ENCODE measurements around the gene NHEJ1. TPM values are rescaled to one million over a fixed set of nuclear protein-coding genes. Genes with fewer than 3 reads are reported as not detected.

Gene NHEJ1
- total and polyA plus RNA-seq, 2 of the 13 experiments (the other 11 are each of a cell fraction or from before 2014, with no cell fraction given) = 30.0 to 30.7 TPM

DNA sequence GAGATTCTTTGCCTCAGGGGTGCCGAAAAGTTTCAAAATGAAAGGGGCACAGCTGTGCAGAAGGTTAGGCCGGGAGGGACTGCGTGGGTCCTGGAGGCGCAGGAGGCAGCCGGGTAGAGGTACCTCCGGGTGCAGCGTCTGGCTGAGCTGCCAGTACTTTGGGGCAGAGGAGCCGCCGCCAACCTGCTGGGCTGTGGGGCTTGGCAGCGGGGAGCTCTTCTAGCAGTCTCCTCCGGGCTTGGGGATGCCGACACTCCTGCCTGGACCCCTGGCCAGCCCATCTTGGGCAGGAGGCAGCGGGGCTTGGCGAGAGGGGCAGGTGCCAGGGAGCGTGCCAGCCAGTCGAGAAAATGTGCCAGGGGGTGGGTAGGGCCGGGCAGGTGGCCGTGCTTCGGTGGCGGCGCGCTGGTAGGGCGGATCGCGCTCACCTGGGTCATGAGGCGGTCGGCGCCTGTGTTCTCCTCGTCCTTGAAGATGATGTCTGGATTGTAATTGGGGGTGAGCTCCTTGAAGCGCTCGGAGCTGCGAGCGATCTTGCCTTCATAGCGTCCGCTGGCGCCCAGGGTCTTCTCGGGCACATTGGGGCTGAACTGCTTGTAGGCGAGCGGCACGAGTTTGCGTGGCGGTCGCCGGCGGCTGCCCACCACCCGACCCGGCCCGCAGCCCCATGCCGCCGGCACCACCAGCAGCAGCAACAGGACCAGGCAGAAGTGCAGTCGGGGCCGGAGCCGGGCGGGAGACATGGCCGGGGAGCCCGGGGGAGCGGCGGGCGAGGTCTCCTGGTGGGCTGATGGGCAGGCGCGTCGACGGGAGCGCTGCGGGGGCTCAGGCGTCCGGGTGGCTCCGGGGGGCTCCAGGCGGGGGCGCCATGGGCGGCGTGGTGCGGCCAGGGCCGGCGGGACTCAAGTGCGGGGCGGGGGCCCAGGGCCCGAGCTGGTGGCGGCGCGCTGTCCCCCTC, 100.6 kb downstream of the NHEJ1 start (continued):
- 0 out of 2 replicates have a peak, but pooled peaks have one; percentile 1 for TF ChIP-seq ZFP91 (CRISPR knock-in tag; IDR thresholded peaks at IDR 0.05; ENCODE audit: borderline replicate concordance)
- TF ChIP-seq AGO2 (optimal IDR thresholded peaks at IDR 0.05; ENCODE audit: low read depth, low read length) = peak; percentile 50
- no peak for TF ChIP-seq ZNF263 (CRISPR knock-in tag; IDR thresholded peaks at IDR 0.05)
- 0 out of 2 replicates have a peak, but pooled peaks have one; percentile 32 for TF ChIP-seq ZXDC (CRISPR knock-in tag; IDR thresholded peaks at IDR 0.05)

DNA sequence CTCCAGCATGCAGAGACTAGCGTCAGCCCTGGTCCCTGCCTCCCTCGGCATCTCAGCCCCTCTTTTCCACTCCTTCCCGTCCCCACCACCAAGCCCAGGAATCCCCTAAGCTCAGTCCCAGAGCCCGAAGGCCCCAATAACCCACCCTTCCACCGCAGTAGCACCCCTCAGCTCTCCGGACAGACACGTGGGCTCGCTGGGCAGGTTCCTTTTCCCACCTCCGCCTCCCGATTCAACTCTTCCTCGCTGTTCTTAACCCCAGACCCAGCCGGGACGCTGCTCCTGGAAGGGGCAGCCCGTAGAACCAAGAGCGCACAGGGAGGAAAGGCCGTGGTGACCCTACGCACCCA, 101.3 kb downstream of the NHEJ1 start:
- Histone ChIP-seq H3K79me2 (ENCODE audit: insufficient read depth, low read length) (no peaks in the 10 kb centered on the region), H3K4me3 (replicated peaks in 1 of 3; ENCODE audit: insufficient read depth in 1 of 3, low read depth in 2 of 3, low read length in 3 of 3) (peak overlapping the region; percentile 30 to 70 (median 50)), H3K9me3 (ENCODE audit: low read length) (no peaks in the 10 kb centered on the region), H3K4me1 (ENCODE audit: insufficient read depth, low read length) (peaks cover 23% of the 10 kb centered on the region), H2AFZ (ENCODE audit: low read length) (no peak overlapping the region), H3K27ac (ENCODE audit: extremely low read length, insufficient read depth, low read length) (no peak overlapping the region), H4K20me1 (ENCODE audit: insufficient read depth, low read length) (peaks cover 10% of the 10 kb centered on the region; the same call in 1 of the 2 replicates), H3K27me3 (ENCODE audit: control insufficient read depth in 1 of 2, insufficient read depth in 2 of 2, low read length in 2 of 2) (peaks cover 14 to 54% of the 10 kb centered on the region in 2 experiments; a peak in 4 of 5 replicates), H3K36me3 (replicated peaks in 1 of 2; ENCODE audit: control insufficient read depth in 1 of 2, insufficient read depth in 2 of 2, low read length in 2 of 2) (no peaks in the 10 kb centered on the region), H3K4me2 (ENCODE audit: low read depth, low read length) (peak overlapping the region; percentile 93), H3K9ac (ENCODE audit: insufficient read depth, low read depth, low read length) (no peak overlapping the region)
- BruUV-seq (replicated peaks) = no TSS peak
- POLR2A ChIA-PET = interaction anchor here (0.8 to 4.5 kb wide), 11 partner anchors 11 to 236 kb away, joined by 3 to 38 read pairs (median 5); partner anchors contain the start of gene ZFAND2B
- CTCF ChIA-PET (ENCODE audit: low intra/inter-chr PET ratio, low total read pairs) = interaction anchor here (1.3 to 4.3 kb wide), 5 partner anchors 14 to 101 kb away, joined by 6 to 82 read pairs (median 12); partner anchors contain the start of gene NHEJ1
- 3% methylated on average over 17 of the region's 17 CpGs for WGBS (ENCODE audit: low lambda C conversion rate)
- DNase-seq (ENCODE audit: low spot score) = no peak
- intact Hi-C loops (cut with micrococcal nuclease; ENCODE audit: unreplicated experiment) = loop anchor here (1.0 to 5.0 kb wide), 4 partner anchors 45 to 238 kb away; no protein-coding TSS in a partner anchor
- FAIRE-seq = no peak
- ATAC-seq = peak; percentile 17
- in situ Hi-C loops (cut with HindIII; ENCODE audit: extremely low pct_ligation_motif_present, low pct_unique_long_range_greater_than_20kb) = loop anchor here (5.0 kb wide), 2 partner anchors 58 to 98 kb away; no protein-coding TSS in a partner anchor
- TF ChIP-seq, protein P1, sequence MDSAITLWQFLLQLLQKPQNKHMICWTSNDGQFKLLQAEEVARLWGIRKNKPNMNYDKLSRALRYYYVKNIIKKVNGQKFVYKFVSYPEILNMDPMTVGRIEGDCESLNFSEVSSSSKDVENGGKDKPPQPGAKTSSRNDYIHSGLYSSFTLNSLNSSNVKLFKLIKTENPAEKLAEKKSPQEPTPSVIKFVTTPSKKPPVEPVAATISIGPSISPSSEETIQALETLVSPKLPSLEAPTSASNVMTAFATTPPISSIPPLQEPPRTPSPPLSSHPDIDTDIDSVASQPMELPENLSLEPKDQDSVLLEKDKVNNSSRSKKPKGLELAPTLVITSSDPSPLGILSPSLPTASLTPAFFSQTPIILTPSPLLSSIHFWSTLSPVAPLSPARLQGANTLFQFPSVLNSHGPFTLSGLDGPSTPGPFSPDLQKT (CRISPR knock-in tag; IDR thresholded peaks at IDR 0.05; ENCODE audit: borderline replicate concordance) = no peak
- TF ChIP-seq ZFP91 (CRISPR knock-in tag; IDR thresholded peaks at IDR 0.05; ENCODE audit: borderline replicate concordance) = peak; percentile 26; the same call in 1 of the 2 replicates
- peak; percentile 77 for TF ChIP-seq EED (CRISPR knock-in tag; IDR thresholded peaks at IDR 0.05)
- TF ChIP-seq ZNF747 (CRISPR knock-in tag; IDR thresholded peaks at IDR 0.05; ENCODE audit: borderline replicate concordance) = 0 out of 2 replicates have a peak, but pooled peaks have one; percentile 50
- TF ChIP-seq ZSCAN31 (CRISPR knock-in tag; IDR thresholded peaks at IDR 0.05; ENCODE audit: low read depth) = peak; percentile 63; the same call in 1 of the 2 replicates
- no peak for TF ChIP-seq ZNF501 (CRISPR knock-in tag; IDR thresholded peaks at IDR 0.05)
- TF ChIP-seq SATB2 (CRISPR knock-in tag; IDR thresholded peaks at IDR 0.05) = 0 out of 2 replicates have a peak, but pooled peaks have one; percentile 39
- TF ChIP-seq NBN (conservative IDR thresholded peaks at IDR 0.05) = no peak
- TF ChIP-seq YEATS4 (CRISPR knock-in tag; IDR thresholded peaks at IDR 0.05; ENCODE audit: borderline replicate concordance) = 0 out of 2 replicates have a peak, but pooled peaks have one; percentile 7

Measured in HepG2 (cell line).